HG02678 (cell line): ENCODE results near the gene GPR62.
"Not testable (repeated sequence)": the region's sequence is repeated elsewhere in the genome, so short reads cannot be mapped to it uniquely, and the experiment has no call there.

ENCODE experiments used
- ATAC-seq: cut with Tn5 transposase; IDR thresholded peaks from one replicate; pipeline ENCODE4 v1.9.1; 2021; ENCODE audit warnings: mild to moderate bottlenecking, moderate library complexity; ENCODE audit not compliant: unreplicated experiment

GPR62 gene, protein sequence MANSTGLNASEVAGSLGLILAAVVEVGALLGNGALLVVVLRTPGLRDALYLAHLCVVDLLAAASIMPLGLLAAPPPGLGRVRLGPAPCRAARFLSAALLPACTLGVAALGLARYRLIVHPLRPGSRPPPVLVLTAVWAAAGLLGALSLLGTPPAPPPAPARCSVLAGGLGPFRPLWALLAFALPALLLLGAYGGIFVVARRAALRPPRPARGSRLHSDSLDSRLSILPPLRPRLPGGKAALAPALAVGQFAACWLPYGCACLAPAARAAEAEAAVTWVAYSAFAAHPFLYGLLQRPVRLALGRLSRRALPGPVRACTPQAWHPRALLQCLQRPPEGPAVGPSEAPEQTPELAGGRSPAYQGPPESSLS

DNA sequence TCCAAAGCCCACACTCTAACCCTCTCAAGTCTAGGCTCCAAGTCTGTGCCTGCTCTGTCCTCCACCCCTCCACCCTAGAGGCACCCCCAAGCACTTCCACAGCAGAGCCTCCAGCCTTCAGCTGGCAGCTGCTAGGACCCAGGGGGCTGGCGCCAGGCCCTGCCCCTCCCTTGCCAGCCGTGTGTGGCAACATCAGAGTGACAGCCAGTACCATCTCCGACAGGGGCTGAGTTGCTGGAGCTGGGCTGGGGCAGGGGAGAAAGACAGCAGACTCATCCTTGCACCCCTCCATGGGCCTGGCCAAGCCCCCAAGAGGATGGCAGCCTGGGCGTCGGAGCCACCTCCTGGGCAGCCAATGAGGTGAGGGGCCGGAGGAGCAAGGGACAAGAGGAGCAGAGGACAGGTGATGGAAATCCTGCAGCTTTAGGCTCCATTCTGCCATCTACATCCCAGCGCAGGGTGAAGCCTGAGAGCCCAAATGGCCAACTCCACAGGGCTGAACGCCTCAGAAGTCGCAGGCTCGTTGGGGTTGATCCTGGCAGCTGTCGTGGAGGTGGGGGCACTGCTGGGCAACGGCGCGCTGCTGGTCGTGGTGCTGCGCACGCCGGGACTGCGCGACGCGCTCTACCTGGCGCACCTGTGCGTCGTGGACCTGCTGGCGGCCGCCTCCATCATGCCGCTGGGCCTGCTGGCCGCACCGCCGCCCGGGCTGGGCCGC lies at the start of gene GPR62:
Gene GPR62, plus strand, starts transcription at position 207 of the 718 bp plus-strand sequence. Its CDS starts 272 bp downstream, at position 479.
- no peak for ATAC-seq

GRCh38 chr3:51908026-51908425 lies 47.2 kb upstream of the GPR62 start:
- no peak for ATAC-seq

- no peak for ATAC-seq
Measured at GRCh38 chr3:51916418-51916817, 38.8 kb upstream of the GPR62 start.

- no peak for ATAC-seq
Measured at GRCh38 chr3:51921081-51921578, 34.1 kb upstream of the GPR62 start.

- ATAC-seq = no peak
Measured at GRCh38 chr3:51927061-51927977, 27.9 kb upstream of the GPR62 start.

- ATAC-seq = no peak
Measured at GRCh38 chr3:51928438-51928837, 26.7 kb upstream of the GPR62 start.

DNA sequence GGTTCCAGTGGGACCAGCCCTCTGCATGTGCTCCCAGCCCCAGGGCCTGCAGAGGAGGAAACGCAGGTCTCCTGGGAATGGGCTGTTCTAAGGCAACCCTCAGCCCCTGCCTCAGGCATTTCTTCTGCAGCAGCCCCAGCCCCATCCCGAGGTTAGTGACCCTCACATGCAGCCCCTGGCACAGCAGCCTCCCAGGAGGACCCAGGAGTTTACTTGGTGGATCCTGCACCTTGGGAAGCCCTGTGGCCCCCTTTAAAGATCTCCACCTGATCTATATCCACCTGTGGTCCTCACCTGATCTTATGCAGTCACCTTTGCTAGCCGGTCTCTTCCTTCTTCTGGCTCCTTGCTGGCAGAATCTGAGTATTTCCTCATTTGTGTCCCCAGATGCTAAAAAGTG lies 26.2 kb upstream of the GPR62 start:
- not testable (repeated sequence) for ATAC-seq

GRCh38 chr3:51929420-51930003 lies 25.7 kb upstream of the GPR62 start:
- no peak for ATAC-seq

GRCh38 chr3:51930439-51930838 lies 24.7 kb upstream of the GPR62 start:
- no peak for ATAC-seq

DNA sequence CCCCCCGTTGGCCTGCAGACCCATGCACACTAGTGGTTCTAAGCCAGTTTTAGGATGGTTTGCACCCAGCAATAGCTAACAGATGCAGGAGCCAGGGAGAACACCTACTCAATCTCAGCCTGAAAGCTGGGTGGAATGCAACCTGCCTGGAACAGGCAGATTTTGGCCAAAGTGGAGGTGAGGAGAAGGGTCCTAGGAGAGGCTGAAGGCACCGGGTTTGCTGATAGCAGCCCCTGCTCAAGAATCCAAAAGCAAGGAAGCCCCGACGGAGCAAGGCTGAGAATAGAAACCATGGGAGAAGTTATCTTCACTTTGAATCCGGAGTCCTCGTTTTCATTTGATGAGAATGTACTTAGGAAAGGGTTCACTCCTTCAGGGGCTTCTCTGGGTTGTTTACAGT lies 23.4 kb upstream of the GPR62 start:
- ATAC-seq = no peak

DNA sequence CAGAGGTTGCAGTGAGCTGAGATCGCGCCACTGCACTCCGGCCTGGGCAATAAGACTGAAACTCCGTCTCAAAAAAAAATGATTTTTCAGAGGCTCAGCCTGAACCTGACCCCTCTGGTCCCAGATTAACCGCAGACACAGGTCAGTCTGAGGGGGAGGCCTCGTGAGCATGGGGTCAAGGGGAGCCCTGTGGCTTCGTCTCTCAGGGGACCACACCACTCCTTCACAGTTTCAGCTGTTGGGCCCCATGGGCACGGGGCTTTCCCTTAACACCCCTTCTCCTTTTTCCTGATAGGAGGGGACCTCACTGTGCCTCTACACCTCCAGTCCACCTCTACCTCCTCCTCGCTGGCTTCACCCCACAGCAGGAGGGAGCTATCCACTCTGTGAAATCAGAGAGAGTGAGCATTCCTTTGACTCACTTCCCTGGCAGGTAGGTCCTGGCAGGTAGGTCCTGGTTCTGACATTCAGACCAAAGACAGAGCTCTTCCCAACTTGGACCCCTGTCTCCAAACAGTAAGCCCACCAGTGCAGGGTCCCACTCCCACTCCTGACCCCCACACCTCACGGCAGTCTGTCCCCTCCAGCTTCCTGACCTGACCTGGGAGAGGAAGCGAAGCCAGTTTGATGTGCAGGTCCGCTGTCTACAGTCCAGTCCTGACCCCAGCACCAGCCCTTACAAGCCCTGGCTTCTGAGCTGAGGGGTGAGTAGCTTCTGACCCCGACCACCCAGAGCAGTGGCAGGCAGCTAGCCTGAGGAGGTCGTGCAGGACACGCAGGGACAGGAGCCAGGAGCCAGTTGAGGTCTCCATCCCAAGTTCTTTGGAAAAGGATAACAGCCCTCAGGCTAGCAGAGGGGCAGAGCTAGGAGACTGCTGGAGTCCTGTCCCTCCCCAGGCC lies 22.5 kb upstream of the GPR62 start:
- no peak for ATAC-seq

DNA sequence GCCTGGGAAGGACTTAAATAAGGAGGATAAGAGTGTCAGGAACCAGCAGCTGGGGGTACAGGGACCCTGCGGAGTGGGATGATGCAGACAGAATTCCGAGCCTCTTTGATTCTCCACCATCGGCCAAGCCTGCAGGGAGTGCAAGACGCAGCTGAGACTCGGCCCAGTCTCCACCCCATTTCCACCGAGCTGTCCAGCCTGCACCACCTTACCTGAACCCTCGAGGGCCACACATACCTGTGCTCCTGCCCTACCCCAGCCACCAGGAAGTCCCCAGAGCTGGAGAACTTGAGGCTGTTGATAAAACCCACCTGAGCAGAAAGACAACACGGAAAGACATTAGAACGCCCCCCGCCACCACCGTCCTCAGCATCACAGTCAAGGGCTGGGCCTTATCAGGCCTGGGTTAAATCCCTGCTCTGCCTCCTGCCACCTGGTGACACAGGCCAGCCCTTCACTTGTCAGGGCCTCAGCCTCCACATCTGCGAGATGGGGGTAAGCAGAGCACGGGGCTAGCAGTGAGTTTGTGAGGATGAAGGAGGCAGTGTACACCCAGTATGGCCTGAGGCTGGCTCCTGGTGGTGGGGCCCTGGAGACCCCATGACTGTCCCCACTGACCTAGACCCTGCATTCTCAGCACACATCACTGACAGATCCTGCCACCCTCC lies 21.6 kb upstream of the GPR62 start:
- ATAC-seq = no peak

DNA sequence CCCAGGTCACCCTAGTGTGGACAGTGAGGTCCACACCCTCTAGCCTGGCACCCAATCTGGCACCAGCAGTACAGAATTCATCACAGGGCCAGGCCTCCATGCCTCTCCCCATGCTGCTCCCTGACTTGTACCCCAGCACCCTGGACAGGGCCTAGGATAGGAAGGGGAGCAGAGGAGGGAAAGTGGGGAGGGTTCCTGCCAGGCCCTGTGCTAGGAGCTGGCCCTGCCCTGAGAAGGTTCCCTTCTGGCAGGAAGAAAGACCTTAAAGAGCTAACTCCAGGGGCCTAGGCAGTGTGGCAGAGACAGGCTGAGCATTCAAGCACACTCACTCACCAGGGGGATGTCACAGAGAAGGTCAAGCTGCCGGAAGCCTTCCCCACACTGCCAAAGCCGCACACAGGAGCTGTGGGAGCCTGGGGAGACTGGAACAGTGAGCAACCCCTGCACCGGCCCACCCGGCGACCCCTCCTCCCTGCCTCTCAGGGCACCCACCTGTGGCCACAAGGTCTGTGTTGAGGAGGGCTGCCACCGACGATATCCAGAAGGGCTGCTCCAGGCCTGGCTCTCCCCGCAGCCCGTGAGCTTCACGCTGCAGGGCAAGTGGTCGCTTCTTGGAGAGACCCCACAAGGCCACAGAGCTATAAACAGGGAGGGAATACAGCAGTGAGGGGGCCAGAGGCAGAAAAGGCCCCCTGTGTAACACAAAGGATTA lies 20.9 kb upstream of the GPR62 start:
- no peak for ATAC-seq

DNA sequence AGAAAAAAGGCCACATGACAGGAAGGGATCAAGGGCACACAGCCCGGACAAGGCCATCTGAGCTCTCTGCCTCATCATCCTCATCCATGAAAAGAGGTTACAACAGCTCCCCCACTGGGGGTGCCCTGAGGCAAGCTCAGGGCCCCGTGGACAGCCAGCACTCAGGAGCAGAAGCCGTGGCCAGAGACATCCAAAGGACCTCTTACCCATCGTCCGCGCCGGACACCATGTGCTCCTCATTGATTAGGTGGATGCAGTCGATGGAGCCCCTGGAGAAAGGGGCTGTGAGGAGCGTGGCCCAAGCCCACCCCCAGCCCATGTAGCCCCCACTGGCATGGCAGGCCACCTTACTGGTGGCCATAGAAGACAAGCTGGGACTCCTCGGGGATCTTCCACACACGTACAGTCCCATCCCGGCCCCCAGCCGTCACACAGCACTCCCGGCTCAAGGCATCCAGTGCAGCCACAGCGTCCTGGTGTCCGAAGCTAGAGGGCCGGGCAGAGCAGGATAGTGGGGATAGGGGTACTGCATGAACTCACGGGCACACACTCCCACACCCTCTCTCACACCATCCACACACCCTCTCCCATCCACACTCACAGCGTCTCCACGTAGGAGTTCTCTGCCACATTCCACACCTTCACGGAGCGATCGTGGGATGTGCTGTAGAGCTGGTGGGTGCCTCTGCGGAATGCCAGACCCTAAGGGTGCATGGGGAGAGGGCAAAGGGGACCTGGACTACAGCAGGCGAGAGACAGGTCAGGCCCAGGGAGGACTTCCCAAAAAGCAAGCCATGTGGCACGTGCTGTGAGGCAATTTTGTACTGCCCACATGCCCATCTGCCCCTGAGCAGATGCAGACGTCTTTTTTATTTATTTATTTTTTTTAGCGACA lies 19.9 kb upstream of the GPR62 start:
- no peak for ATAC-seq

DNA sequence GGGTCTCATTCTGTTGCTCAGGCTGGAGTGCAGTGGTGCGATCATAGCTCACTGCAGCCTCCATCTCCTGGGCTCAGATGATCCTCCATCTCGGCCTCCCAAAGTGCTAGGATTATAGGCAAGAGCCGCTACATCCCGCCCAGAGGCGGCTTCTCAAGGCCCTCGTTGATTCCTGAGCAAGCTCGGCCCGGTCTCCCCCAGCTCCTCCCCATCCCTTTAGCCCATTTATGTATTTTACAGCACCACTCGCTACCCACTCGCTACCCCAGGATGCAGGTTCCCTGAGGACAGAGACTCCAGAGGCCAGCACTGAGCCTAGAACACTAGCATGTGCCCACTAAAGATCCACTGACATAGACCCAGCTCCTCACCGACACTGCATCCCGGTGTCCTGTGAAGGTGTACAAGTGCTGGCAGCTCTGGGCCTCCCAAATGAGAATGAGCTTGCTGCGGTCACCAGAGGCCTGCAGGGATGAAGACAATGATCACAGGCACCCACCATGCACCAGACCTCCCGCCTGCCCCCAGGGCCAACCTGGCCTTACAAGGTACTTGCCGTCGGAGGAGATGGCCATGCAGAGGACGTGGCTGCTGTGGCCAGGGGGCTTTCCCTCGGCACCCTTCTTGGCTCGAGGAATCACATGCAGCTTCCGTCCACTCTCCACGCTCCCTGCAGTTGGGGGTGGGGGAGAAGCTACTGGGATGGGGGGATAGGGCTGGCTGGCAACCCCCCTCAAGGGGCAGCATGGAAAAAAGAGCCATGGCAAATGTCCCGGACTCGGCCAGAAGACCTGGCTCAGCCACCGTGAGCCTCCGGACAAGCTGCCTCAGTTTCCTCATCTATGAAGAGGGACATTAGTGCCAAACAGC lies 19.1 kb upstream of the GPR62 start:
- no peak for ATAC-seq

- no peak for ATAC-seq
Measured at GRCh38 chr3:51937014-51937413, 18.2 kb upstream of the GPR62 start.
